ENCODE data around the gene AR. TPM values are rescaled to one million over a fixed set of nuclear protein-coding genes. Genes with fewer than 3 reads are reported as not detected.

AR gene
- total and polyA plus RNA-seq, 2 of the 13 experiments (the other 11 are each of a cell fraction or from before 2014, with no cell fraction given) = not detected

- TF ChIP-seq ZNF816 (CRISPR knock-in tag; IDR thresholded peaks at IDR 0.05; ENCODE audit: borderline replicate concordance) = no peak
- no peak for TF ChIP-seq ZNF512 (CRISPR knock-in tag; IDR thresholded peaks at IDR 0.05)
Measured at GRCh38 chrX:67731061-67731460, 187.2 kb downstream of the AR start (continued).

GRCh38 chrX:67732864-67733263 is 189.0 kb downstream of the AR start:
- no peak overlapping the region for H2AFZ ChIP-seq (ENCODE audit: low read length)
- POLR2A ChIA-PET = no interaction called here
- H3K36me3 ChIP-seq (replicated peaks in 1 of 2; ENCODE audit: control insufficient read depth in 1 of 2, insufficient read depth in 2 of 2, low read length in 2 of 2) = no peaks in the 10 kb centered on the region
- in situ Hi-C loops (cut with HindIII; ENCODE audit: extremely low pct_ligation_motif_present, low pct_unique_long_range_greater_than_20kb) = no loop called here
- TF ChIP-seq FOXO4 (CRISPR knock-in tag; conservative IDR thresholded peaks at IDR 0.05) = no peak
- TF ChIP-seq ZNF672 (CRISPR knock-in tag; IDR thresholded peaks at IDR 0.05) = no peak
- no peak for TF ChIP-seq ZNF484 (CRISPR knock-in tag; IDR thresholded peaks at IDR 0.05; ENCODE audit: borderline replicate concordance, low read depth)
- TF ChIP-seq ZNF597 (CRISPR knock-in tag; IDR thresholded peaks at IDR 0.05) = no peak
- no peak for TF ChIP-seq ZNF577 (CRISPR knock-in tag; IDR thresholded peaks at IDR 0.05; ENCODE audit: borderline replicate concordance, low read depth)
- no peak for TF ChIP-seq ZC3H4 (CRISPR knock-in tag; IDR thresholded peaks at IDR 0.05; ENCODE audit: borderline replicate concordance)
- TF ChIP-seq ZBTB10 (CRISPR knock-in tag; IDR thresholded peaks at IDR 0.05; ENCODE audit: borderline replicate concordance) = no peak
- no peaks in the 10 kb centered on the region for H3K79me2 ChIP-seq (ENCODE audit: insufficient read depth, low read length)
- no peaks in the 10 kb centered on the region for H3K27me3 ChIP-seq (ENCODE audit: control insufficient read depth in 1 of 2, insufficient read depth in 2 of 2, low read length in 2 of 2)
- H3K9ac ChIP-seq (ENCODE audit: insufficient read depth, low read depth, low read length) = no peak overlapping the region
- no peak overlapping the region for H3K4me3 ChIP-seq (replicated peaks in 1 of 3; ENCODE audit: insufficient read depth in 1 of 3, low read depth in 2 of 3, low read length in 3 of 3)
- ATAC-seq (no peak), DNase-seq (ENCODE audit: low spot score) (no peak), FAIRE-seq (no peak)
- no peaks in the 10 kb centered on the region for H4K20me1 ChIP-seq (ENCODE audit: insufficient read depth, low read length)
- BruUV-seq (replicated peaks) = no TSS peak
- intact Hi-C loops (cut with micrococcal nuclease; ENCODE audit: unreplicated experiment) = no loop called here
- no peaks in the 10 kb centered on the region for H3K4me1 ChIP-seq (ENCODE audit: insufficient read depth, low read length)
- peaks cover 30% of the 10 kb centered on the region for H3K9me3 ChIP-seq (ENCODE audit: low read length)
- no peak overlapping the region for H3K27ac ChIP-seq (ENCODE audit: extremely low read length, insufficient read depth, low read length)
- CTCF ChIA-PET (ENCODE audit: low intra/inter-chr PET ratio, low total read pairs) = no interaction called here
- H3K4me2 ChIP-seq (ENCODE audit: low read depth, low read length) = no peak overlapping the region
- 0% methylated on average over 2 of the region's 2 CpGs for WGBS (ENCODE audit: low lambda C conversion rate)
